Lung (tissue), 12 donors: ENCODE results near the gene PAK4. TPM values are rescaled to one million over a fixed set of nuclear protein-coding genes. Genes with fewer than 3 reads are reported as not detected.

Experiments
- ATAC-seq: fragments of 200-7000 bp; cut with Tn5 transposase; one replicate; pipeline ENCODE4 v1.9.1; 2020; ENCODE audit warnings: moderate number of reproducible peaks; ENCODE audit not compliant: insufficient read depth, low FRiP score
- DNase-seq, 3 donors: peaks; one replicate each; pipeline ENCODE4 v3.0.0-alpha.2; 2013 to 2017
- H3K27ac ChIP-seq, 2 donors: one replicate each; pipeline ENCODE4 v1.5.1; 2013; ENCODE audit warnings: mild to moderate bottlenecking in 2 of 2, moderate library complexity in 2 of 2, control low read depth in 1 of 2, inconsistent platforms in 1 of 2, low read depth in 1 of 2, low read length in 1 of 2
- H3K27me3 ChIP-seq, 3 donors: one replicate each; pipeline ENCODE4 v1.5.1; 2013; ENCODE audit warnings: low read length in 2 of 3; ENCODE audit not compliant: control insufficient read depth in 3 of 3, insufficient read depth in 3 of 3
- H3K36me3 ChIP-seq, 4 donors: one replicate each; pipeline ENCODE4 v1.5.1; 2013; ENCODE audit warnings: low read length in 4 of 4, mild to moderate bottlenecking in 1 of 4, moderate library complexity in 1 of 4; ENCODE audit not compliant: control insufficient read depth in 4 of 4, insufficient read depth in 4 of 4
- H3K4me1 ChIP-seq, 5 donors: one replicate each; pipeline ENCODE4 v1.5.1; 2013; ENCODE audit warnings: low read length in 5 of 5, mild to moderate bottlenecking in 2 of 5, moderate library complexity in 1 of 5; ENCODE audit not compliant: control insufficient read depth in 5 of 5, insufficient read depth in 5 of 5
- H3K4me3 ChIP-seq: one replicate; pipeline ENCODE4 v1.5.1; 2013; ENCODE audit warnings: mild to moderate bottlenecking, control low read depth, moderate library complexity
- H3K9ac ChIP-seq, 2 donors: one replicate each; pipeline ENCODE4 v1.5.1; 2013; ENCODE audit warnings: low read length in 2 of 2, control low read depth in 1 of 2; ENCODE audit not compliant: insufficient read depth in 1 of 2
- H3K9me3 ChIP-seq, 4 donors: one replicate each; pipeline ENCODE4 v1.5.1; 2013; ENCODE audit warnings: low read length in 3 of 4, mild to moderate bottlenecking in 1 of 4, moderate library complexity in 1 of 4; ENCODE audit not compliant: control insufficient read depth in 4 of 4, insufficient read depth in 3 of 4
- CTCF ChIP-seq: IDR thresholded peaks from 2 replicates; pipeline ENCODE4 v1.5.1; 2012; ENCODE audit warnings: mild to moderate bottlenecking; ENCODE audit errors: control extremely low read depth, extremely low read depth
- WGBS, 2 donors: extraction: QIAGEN DNeasy Blood & Tissue Kit; methylation state at CpG; one replicate each; pipeline ENCODE4 v1.1.7; 2013; 5-methylcytosine and 5-hydroxymethylcytosine counted together
- polyA plus RNA-seq, 2 donors: library from polyadenylated mRNA; stranded (reverse); fragments of 200-250 nt; gene quantifications; one replicate each; pipeline ENCODE4 v1.2.1, GENCODE V29; 2013
- total RNA-seq, 2 donors: library from RNA; depleted of rRNA in 1 of 2; stranded (reverse); fragments of >200 nt in 1 of 2; gene quantifications; one replicate each; pipeline ENCODE4 v1.2.1, GENCODE V29; 2014 to 2021
- donor health status: control.
- donor health status: control.
- donor health status: Bipolar disorder and iron deficiency.
- donor health status: healthy.
- donor health status: DM: yes; HTN: yes; CAD: no.

The PAK4 gene
- total and polyA plus RNA-seq, 4 donors = 23.2 to 60.8 (median 36.7) TPM

- Histone ChIP-seq H3K4me1 (peaks cover 0 to 6% (median 0%) of the 10 kb centered on the region in 5 donors), H3K9ac (no peak overlapping the region), H3K27me3 (no peaks in the 10 kb centered on the region), H3K4me3 (no peak overlapping the region), H3K36me3 (peaks cover 0 to 66% (median 5%) of the 10 kb centered on the region in 4 donors), H3K27ac (no peak overlapping the region), H3K9me3 (no peaks in the 10 kb centered on the region)
- DNase-seq = no peak
- no peak for ATAC-seq
- no peak for TF ChIP-seq CTCF
- 89 to 91% methylated on average over 11 of the region's 11 CpGs for WGBS, 2 donors
These were observed 52.1 kb downstream of the PAK4 start for GRCh38 chr19:39177736-39178135.

- no peaks in the 10 kb centered on the region for H3K9me3 ChIP-seq
- H3K27me3 ChIP-seq = no peaks in the 10 kb centered on the region
- no peak overlapping the region for H3K9ac ChIP-seq
- peaks cover 0 to 61% (median 5%) of the 10 kb centered on the region in 4 donors for H3K36me3 ChIP-seq
- no peak for TF ChIP-seq CTCF
- peaks cover 0 to 6% (median 0%) of the 10 kb centered on the region in 5 donors for H3K4me1 ChIP-seq
- 93 to 94% methylated on average over 28 to 30 of the region's 30 CpGs for WGBS, 2 donors
- no peak for DNase-seq
- H3K4me3 ChIP-seq = no peak overlapping the region
- no peak overlapping the region for H3K27ac ChIP-seq
- no peak for ATAC-seq
These were observed 52.9 kb downstream of the PAK4 start for GRCh38 chr19:39178296-39179006.

GRCh38 chr19:39179754-39180153 is 54.2 kb downstream of the PAK4 start:
- WGBS, 2 donors = 94% methylated on average over 10 of the region's 10 CpGs
- Histone ChIP-seq H3K27ac (no peak overlapping the region), H3K36me3 (peaks cover 0 to 50% (median 5%) of the 10 kb centered on the region in 4 donors), H3K9me3 (no peaks in the 10 kb centered on the region), H3K4me3 (no peak overlapping the region), H3K4me1 (peaks cover 0 to 6% (median 0%) of the 10 kb centered on the region in 5 donors), H3K27me3 (no peaks in the 10 kb centered on the region), H3K9ac (no peak overlapping the region)
- TF ChIP-seq CTCF = no peak
- ATAC-seq = no peak
- no peak for DNase-seq
